GM19455 (cell line): Measurements from ENCODE around the gene GDF15.
A peak's percentile ranks its signal among the peaks of the same experiment; 100 is the strongest.
"Not testable (repeated sequence)": the region's sequence is repeated elsewhere in the genome, so short reads cannot be mapped to it uniquely, and the experiment has no call there.

Experiments
- ATAC-seq: cut with Tn5 transposase; IDR thresholded peaks from one replicate; pipeline ENCODE4 v1.9.1; 2021; ENCODE audit not compliant: unreplicated experiment

Gene GDF15

DNA sequence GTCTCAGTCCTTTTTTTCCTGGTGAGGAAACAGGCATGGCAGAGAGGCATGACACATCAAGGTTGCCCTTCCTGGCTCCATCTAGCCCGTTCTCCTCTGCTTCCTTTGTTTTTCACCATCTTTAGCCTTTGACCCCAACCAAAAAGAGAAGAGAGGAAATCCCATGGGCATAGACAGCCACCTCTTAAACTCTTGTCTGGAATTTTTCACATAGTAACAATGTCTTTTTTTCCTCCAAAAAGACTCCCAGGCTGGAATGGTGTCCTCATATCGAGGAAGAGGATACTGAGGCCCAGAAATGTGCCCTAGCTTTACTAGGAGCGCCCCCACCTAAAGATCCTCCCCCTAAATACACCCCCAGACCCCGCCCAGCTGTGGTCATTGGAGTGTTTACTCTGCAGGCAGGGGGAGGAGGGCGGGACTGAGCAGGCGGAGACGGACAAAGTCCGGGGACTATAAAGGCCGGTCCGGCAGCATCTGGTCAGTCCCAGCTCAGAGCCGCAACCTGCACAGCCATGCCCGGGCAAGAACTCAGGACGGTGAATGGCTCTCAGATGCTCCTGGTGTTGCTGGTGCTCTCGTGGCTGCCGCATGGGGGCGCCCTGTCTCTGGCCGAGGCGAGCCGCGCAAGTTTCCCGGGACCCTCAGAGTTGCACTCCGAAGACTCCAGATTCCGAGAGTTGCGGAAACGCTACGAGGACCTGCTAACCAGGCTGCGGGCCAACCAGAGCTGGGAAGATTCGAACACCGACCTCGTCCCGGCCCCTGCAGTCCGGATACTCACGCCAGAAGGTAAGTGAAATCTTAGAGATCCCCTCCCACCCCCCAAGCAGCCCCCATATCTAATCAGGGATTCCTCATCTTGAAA, at the start of gene GDF15:
TSS of gene GDF15 (plus strand) at position 484 of the 868 bp plus-strand sequence. CDS start at position 516, 32 bp downstream.
- ATAC-seq = no peak

GRCh38 chr19:18338541-18338940, 47.4 kb upstream of the GDF15 start:
- no peak for ATAC-seq

DNA sequence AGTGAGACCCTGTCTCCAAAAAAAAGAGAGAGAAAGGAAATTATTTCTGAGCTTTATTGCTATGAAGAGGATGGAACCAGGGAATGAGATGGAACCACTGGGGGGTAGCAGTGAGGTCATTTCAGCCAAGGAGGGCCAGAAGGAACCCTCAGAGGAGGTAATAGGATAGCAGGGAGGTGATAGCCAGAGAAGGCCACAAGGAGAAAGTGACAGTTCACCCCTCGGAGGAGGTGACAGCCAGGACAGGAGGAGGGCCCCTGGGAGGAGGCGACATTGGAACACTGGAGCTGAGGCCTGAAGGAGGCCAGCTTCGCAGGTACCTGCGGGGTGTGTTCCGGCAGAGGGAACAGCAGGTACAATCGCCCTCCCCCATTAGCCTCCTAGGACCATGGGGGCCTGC, 46.2 kb upstream of the GDF15 start:
- no peak for ATAC-seq

DNA sequence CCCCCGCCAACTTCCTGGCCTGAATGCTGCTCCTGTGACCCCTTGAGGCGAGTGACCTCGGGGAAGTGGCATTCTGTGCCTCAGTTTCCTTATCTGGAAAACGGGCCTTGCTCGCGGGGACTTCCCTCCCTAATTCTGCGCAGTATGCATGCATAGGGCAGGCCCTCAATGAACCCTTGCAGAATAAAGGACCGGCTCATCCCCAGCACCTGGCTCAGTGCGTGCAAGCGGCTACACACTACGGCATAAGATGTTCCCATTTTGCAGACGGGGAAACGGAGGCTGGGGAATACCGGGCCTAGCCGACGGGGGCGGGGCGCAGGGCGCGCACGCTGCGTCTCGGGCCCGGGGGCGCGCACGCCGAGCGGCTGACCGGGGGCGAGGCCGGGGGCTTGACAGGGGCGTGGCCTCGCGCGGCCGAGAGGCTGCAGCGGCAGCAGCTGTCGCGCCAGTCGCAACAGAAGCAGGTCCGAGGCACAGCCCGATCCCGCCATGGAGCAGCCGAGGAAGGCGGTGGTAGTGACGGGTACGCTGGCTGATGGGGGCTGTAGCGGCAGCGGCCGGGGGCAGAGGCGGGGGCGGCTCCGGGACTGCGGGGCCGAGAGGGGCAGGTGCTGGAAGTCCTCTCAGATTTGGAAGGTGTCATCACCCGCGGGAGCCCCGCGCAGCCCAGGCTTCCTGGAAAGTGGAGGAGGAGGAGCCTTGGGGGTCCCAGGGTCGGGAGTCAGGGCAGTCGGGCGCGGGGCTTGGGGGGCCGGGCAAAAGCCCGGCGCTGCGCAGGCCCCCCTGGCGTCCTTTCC, 45.6 kb upstream of the GDF15 start, which contains the start of gene PGPEP1:
TSS of gene PGPEP1 (plus strand) at position 409 of the 800 bp plus-strand sequence. CDS start at position 493, 84 bp downstream.
- peak; percentile 56 for ATAC-seq

DNA sequence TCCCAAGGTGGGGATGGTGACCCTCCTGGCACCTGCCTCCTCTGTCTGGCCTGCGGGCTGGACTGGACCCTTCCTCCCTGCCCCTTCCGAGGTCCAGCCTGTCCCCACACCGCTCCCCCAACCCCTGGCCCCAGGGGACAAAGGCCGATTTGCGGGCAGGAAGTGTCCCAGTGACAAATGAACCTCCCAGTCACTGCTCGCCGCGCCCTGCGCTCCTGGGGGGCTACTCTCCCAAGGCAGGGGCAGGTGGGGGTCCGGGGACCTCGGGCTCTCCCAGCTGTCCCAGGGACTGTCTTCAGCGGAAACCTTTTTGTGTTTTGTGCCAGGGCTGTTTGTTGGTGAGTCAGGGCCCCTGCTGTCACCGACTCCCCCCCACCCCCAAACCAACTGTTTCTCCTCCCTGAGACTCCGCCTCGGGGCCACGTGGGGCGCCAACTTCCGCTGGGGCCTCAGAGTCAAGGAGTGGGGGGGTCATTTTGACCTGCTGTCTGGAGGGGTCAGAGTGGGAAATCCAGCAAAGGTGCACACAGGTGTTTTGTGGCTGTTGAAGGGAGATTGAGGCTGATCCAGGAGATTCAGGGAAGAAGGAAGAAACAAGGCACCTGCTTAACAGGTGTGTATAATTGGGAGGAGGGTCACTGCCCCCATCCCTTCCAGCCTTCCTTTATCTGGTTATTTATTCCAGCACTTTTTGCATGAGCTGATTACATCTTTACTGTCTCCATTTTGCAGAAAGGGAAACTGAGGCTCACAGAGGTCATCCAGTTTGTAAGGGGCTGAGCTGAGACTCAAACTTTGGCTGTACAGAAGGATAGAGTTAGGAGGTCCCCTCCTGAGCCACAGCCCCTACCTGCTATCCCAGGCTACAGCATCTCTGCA, 44.7 kb upstream of the GDF15 start:
- peak; percentile 49 for ATAC-seq

- ATAC-seq = no peak
These were observed 43.8 kb upstream of the GDF15 start for GRCh38 chr19:18342090-18342632.

- no peak for ATAC-seq
These were observed 41.4 kb upstream of the GDF15 start for GRCh38 chr19:18344582-18344950.

GRCh38 chr19:18345296-18345695, 40.7 kb upstream of the GDF15 start:
- ATAC-seq = no peak

DNA sequence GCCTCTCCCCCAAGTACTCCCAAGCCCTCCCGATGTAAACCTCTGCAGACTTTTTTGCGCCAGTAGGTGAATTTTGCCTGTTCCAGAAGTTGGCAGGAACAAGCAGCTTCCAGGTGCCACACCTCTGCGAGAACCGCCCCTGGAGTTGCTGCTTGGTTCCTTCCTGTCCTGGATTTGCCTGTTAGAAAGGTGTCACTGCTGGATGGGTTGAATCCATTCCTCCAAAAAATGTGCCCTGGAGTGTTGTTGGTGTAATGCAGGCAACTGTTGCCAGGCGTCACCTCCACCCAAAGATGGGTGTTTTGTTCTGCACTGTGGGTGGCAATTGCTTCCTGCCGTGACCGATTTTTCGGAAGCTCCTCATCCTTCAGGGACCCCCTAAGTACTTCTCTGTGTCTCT, 39.9 kb upstream of the GDF15 start:
- no peak for ATAC-seq

- ATAC-seq = no peak
These were observed 37.8 kb upstream of the GDF15 start for GRCh38 chr19:18348171-18348570.

- ATAC-seq = not testable (repeated sequence)
These were observed 37.1 kb upstream of the GDF15 start for GRCh38 chr19:18348818-18349339.

DNA sequence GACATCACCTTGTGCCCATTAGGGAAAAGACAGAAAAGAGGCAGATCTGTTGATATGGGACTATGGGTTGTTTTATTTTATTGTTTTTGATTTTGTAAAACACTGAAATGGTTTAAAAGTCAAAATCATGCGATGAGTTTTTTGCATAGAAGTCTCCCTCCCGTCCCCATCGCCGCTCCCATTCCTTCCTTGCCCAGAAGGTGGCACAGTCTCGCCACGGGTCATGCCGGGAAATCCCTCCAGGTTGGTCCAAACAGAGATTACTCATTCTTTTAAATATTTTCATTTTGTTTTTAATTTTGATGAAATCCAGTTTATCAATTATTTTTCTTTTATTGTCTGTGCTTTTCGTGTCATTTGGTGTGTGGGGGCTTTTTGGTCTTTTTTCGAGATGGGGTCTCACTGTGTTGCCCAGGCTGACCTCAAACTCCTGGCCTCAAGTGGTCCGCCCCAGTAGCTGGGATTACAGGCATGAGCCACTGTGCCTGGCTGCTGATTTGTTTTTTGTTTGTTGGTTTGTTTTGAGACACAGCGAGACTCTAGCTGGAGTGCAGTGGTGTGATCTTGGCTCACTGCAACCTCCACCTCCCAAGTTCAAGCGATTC, 36.3 kb upstream of the GDF15 start:
- no peak for ATAC-seq

DNA sequence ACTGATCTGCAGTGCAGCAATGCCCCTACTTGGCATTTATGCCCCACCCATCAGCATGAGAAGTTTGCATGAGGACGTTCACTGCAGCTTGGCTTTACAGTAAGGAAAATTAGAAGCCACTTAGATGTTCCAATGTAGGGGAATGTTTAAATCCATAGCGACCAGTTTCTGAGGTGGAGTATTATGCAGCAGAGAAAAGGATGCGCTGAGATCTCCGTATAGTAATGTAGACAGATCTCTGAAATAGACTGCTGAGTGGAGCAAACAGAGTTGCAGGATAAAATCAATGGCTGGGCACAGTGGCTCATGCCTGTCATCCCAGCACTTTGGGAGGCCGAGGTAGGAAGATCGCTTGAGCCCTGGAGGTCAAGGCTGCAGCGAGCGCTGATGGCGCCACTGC, 35.5 kb upstream of the GDF15 start:
- ATAC-seq = no peak

DNA sequence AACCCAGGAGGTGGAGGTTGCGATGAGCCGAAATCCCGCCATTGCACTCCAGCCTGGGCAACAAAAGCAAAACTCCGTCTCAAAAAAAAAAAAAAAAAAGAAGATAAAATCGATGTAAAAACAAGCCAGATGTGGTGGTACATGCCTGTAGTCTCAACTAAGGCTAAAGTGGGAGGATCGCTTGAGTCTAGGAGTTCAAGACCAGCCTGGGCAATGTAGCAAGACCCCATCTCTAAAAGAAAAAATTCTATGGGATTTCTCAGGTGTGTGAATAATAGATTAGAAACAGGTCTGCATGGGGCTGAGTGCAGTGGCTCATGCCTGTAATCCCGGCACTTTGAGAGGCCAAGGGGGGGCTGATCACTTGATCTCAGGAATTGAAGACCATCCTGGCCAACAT, 34.4 kb upstream of the GDF15 start:
- ATAC-seq = no peak

DNA sequence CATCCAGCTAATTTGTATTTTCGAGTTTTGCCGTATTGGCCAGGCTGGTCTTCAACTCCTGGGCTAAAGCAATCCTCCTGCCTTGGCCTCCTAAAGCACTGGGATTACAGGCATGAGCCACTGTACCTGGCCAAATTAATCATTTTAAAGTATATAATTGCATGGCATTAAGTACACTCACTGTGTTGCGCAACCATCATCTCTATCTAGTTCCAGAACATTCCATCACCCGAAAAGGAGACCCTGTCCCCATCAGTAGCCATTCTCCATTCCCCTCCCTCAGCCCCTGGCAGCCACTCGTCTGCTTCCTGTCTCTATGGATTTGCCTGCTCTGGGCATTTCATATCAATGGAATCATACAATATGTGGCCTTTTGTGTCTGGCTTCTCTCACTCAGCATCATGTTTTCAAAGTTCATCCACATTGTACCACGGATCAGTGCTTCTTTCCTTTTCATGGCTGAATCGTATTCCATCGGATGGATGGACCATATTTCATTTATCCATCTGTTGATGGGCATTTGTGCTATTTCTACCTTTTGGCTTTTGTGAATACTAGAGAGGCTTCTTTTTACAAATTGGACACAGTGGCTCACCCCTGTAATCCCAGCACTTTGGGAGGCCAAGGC, 32.5 kb upstream of the GDF15 start:
- ATAC-seq = no peak

DNA sequence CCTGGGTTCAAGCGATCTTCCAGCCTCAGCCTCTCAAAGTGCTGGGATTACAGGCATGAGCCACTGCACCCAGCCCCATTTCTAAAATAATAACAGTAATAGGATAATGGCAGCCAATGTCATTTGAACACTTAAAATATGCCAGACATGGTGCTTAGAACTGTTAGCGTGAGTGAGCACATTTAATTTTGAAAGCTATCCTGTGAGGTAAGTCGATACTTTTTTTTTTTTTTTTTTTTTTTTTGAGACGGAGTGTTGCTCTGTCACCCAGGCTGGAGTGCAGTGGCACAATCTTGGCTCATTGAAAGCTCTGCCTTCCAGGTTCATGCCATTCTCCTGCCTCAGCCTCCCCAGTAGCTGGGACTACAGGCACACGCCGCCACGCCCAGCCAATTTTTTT, 31.2 kb upstream of the GDF15 start:
- ATAC-seq = not testable (repeated sequence)

DNA sequence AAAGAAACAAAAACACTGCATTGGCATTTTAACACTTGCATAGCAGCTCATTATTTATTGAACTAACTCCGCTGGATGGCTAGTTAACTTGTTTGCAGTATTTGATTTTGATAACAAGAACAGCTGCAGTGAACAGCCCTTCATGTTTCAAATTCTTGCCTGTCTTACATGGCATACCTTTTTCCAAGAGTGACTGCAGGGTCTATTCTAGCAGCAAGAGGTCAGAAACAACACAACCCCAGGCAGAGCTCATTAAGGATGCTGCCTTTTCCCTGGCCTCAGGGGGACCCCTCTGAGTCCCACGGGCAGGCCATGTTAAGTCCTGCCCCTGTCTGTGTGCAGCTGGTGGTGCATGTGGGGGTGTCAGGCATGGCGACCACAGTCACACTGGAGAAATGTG, 28.9 kb upstream of the GDF15 start:
- no peak for ATAC-seq

GRCh38 chr19:18361646-18362045, 24.3 kb upstream of the GDF15 start:
- ATAC-seq = no peak

DNA sequence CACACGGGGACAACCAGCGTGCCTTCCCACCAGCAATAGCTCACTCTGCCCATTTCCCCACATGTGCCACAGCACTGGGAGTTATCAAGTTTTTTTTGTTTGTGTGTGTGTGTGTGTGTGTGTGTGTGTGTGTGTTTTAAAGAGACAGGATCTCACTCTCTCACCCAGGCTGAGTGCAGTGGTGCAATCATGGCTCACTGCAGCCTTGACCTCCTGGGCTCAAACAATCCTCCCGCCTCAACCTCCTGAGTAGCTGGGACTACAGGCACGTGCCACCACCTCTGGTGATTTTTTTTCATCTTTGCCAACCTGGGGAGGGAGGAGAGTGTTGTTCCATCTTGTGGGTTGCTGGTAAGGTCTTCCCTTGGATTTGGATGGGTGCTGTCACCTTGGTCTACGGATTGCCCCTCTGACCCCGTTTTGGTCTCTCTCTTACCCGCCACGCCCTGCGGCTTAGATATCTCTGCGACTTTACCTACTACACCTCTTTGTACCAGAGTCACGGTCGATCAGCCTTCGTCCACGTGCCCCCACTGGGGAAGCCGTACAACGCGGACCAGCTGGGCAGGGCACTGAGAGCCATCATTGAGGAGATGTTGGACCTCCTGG, 22.9 kb upstream of the GDF15 start:
- no peak for ATAC-seq
